NOMO-1 treated with DMSO at 0.1 percent for 48 hours (cell line): ENCODE measurements around the gene RAB7B.
"Not testable (repeated sequence)": the region's sequence is repeated elsewhere in the genome, so short reads cannot be mapped to it uniquely, and the experiment has no call there.

Experiments
- DNase-seq: peaks from one replicate; lab custom pipeline; 2025; ENCODE audit not compliant: unreplicated experiment; lab: John Stamatoyannopoulos, UW

Gene RAB7B

DNA sequence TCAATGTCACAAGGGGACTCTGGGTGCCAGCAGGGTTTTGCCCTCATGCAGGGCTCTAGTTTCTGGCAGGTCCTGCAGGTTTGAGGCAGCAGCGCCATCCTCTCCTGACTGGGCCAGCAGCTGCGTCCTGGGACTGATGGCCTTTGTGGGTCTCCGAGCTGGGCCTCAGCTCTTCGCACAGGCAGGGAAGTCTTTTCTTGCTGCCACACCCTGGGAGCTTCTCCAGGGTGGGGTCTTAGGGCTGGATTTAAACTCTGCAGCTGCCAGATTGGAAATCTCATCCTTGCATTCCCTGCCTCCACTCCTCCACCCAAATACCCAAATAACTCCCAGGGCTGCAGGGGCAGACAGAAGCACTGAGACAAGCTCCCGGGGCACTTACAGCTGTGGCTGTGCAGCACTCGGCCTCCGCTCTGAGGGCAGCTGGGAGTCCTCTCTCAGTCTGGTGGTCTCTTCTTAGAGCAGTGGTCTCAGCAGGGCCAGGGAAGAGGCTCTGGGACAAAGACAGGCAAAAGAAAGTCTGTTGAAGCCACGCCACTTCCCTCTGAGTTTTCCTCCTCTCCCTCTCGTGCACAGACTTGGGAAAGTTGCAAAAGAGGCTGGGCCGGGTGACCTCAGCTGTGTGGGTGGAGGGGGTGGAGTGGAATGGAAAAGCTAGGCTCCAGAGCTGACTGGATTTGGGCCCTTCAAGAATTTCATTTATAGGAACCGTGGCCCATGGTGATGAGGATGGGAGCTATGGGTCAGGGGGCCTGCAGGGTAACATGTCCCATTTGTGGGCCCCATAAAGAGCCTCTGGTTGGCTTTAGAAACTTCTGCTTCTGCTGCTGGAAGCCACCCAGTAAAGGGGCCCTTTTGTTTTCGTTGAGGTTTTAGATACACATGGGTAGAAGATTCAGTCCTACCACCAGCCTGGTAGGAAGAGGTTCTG, at the start of gene RAB7B:
Gene RAB7B (minus strand): TSS at position 525 of the 931 bp plus-strand sequence. CDS start 9,260 bp downstream, outside the sequence.
- peak; percentile 80 for DNase-seq

- not testable (repeated sequence) for DNase-seq
Measured at GRCh38 chr1:206052231-206052865, 49.2 kb upstream of the RAB7B start.

GRCh38 chr1:206050655-206051235, 47.5 kb upstream of the RAB7B start:
- DNase-seq, result peak; percentile 99

GRCh38 chr1:206049919-206050600, 46.9 kb upstream of the RAB7B start:
- DNase-seq, result no peak

DNA sequence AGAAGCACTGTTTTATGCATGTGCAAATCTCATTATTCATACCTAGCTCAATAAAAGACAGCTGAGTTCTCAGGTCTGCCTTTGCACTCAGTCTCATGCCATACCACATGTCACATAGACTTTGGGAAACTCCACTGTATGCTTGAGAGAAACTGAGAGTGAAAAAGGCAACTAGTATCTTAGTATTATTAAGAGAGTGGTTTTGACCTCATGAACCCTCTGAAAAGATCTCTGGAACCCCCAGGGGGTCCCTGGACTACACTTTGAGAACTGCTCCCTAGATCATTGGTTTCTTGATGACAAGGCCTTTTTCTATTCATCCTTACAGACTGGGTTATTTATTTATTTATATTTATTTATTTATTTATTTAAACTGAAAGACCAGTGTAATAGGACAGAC, 46.1 kb upstream of the RAB7B start:
- no peak for DNase-seq

DNA sequence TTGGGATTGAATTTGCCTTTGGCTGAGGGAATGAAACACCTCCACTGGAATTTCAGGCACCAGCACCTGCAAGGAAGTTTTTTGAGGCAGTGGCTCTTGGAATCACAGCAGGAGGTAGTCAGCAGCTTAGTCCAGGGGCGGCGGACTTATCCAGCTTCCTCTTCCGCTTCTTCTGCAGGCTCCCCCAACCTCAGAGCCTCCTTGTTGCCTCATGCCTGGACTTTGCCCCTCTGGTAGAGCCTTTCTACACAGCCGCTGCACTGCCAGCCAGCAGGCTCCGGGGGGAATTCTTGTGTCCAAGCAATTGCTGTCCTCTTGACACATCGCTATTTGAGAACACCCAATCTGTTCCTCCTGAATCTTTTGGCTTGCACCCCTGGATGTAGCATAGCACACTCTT, 45.4 kb upstream of the RAB7B start:
- DNase-seq, result peak; percentile 94

GRCh38 chr1:206047271-206047670, 44.1 kb upstream of the RAB7B start:
- no peak for DNase-seq

GRCh38 chr1:206041640-206042039, 38.4 kb upstream of the RAB7B start:
- DNase-seq, result no peak

- DNase-seq, result no peak
Measured at GRCh38 chr1:206040328-206040727, 37.1 kb upstream of the RAB7B start.

- DNase-seq, result no peak
Measured at GRCh38 chr1:206039046-206039973, 36.1 kb upstream of the RAB7B start.

DNA sequence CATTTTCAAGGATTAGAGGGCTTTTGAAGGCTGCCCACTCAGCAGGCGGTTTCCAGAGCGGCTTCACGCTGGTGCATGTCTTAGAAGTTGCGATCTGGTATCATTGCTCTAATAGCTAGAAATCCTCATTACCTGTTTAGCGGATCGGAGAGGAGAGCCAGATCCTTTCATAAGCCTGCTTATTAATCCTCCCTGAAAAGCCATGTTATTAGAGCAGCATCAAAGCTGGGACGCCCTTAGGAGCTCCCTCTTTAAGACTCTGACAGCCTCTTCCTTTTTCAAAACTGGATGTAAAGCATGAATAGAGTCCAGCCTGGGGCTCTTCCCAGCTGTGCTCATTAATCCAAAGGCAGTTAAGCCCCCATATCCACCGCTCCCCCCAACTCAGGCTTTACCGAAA, 34.4 kb upstream of the RAB7B start:
- no peak for DNase-seq

- no peak for DNase-seq
Measured at GRCh38 chr1:206036663-206037455, 33.7 kb upstream of the RAB7B start.

DNA sequence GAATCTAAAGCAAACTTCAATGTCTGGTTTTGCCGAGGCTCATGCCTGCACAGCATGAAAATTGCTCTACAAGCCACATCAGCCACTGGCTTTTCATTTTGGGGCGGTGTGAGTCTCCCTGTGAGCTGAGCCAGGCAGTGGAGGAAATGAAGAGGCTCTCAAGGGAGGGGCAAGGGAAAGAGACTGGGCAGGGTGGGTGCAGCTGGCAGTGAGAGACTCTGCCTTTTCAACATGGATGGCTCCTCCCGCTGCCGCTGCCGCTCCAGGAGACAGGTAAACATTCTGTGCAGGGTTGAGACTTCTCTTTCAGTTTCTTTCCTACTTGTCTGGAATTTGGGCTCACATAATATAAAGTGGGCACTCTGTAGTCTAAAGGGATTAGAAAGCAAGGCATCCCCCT, 31.8 kb upstream of the RAB7B start:
- no peak for DNase-seq

DNA sequence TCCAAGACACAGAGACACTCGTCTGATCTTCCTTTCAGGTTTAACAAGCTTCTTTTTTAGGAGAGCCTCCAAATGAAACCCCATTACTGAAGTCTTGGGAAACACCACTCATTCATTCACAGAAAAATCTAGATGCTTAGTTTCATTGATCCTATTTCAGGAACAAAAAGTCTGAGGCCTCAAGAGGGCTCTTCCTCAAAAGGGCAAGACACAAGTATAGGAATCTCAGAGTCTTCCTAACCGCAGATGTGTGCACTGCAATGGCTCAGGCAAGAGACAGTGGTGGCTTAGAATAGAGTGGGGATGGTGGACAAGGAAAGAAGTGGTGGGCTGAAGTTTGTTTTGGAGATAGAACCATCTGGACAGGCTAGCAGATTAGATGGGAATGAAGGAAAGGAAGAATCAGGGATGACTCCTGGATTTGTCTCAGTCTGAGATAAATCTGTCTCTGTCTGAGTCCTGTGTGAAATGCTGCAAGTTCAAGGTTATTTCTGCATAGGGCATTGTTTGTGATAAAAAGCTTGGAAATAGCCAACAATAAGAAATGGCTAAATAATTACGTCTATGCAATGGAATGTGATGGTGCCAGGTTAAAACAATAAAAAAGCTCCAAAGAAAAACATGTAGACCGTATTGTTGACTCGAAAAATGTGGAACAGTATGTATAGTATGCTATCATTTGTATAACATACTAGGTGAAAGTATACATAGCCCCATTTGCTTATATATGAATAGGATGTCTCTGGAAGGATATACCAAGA, 29.4 kb upstream of the RAB7B start:
- peak; percentile 51 for DNase-seq

- peak; percentile 91 for DNase-seq
Measured at GRCh38 chr1:206030714-206031113, 27.5 kb upstream of the RAB7B start.

- no peak for DNase-seq
Measured at GRCh38 chr1:206030191-206030590, 27.0 kb upstream of the RAB7B start.

- no peak for DNase-seq
Measured at GRCh38 chr1:206029484-206029883, 26.3 kb upstream of the RAB7B start.

GRCh38 chr1:206025283-206025820, 22.2 kb upstream of the RAB7B start:
- no peak for DNase-seq
